Stimulated activated CD8-positive, alpha-beta memory T cell treated with anti-CD3 and anti-CD28 coated beads, Interleukin-12 subunit alpha, Interleukin-12 subunit beta, amount 100 ng/mL, for 24 hours (primary cell): ENCODE measurements around the gene CDH12.
"Not testable (repeated sequence)": the region's sequence is repeated elsewhere in the genome, so short reads cannot be mapped to it uniquely, and the experiment has no call there.

Experiments
- DNase-seq: peaks from one replicate; pipeline ENCODE4 v3.0.0-alpha.2; 2020; ENCODE audit errors: extremely low read depth

CDH12 gene

DNA sequence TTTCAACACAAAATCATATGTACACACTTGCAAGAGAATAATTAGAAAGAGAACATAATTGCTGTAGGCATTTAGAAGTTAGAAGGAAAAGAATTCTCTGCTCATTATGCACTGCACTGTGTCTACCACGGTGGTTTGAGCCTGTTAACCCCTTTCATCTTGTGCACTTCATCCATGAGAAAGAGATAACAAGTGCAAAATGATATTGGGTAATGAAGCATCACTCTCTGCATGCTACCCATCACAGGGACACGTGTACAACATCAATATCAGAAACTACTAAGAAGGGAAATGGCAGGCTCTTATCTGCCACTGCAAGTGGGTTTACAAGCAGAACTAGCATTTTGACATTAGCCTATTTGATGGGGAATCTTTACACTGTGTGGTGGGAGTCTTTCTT, 202.6 kb downstream of the CDH12 start:
- no peak for DNase-seq

GRCh38 chr5:22649074-22649473, 204.1 kb downstream of the CDH12 start:
- DNase-seq: no peak

DNA sequence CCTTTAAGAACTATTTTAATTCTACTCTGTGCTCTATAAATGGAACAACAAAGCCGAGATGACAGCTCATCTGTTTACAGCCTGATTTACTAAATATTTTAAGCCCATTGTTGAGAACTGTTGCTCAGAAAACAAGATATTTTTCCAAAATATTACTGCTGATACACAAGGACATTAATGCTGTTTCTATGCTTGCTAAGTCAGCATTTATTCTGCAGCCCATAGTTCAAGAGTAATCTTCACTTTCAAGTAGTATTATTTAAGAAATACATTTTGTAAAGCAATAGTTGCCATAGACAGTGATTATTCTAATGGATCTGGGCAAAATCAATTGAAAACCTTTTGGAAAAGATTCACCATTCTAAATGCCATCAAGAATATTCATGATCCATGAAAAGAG, 208.3 kb downstream of the CDH12 start:
- DNase-seq: no peak

DNA sequence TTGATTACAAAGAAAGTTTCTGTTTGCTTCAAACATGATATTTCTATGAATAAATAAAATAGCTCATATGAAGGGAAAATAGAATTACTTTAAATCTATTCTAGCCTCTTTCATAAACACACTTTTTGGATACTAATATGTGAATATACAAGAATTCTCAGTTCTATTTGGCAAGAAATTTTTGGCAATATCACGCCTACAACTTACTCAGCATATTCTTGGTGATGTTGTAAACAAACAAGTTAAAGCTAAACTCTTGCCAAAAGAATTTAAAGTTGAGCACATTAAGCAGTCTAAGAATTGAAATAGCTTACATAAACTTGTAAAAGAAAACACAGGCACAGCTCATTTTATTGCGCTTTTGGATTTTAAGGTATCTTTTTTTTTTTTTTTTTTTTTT, 209.8 kb downstream of the CDH12 start:
- no peak for DNase-seq

DNA sequence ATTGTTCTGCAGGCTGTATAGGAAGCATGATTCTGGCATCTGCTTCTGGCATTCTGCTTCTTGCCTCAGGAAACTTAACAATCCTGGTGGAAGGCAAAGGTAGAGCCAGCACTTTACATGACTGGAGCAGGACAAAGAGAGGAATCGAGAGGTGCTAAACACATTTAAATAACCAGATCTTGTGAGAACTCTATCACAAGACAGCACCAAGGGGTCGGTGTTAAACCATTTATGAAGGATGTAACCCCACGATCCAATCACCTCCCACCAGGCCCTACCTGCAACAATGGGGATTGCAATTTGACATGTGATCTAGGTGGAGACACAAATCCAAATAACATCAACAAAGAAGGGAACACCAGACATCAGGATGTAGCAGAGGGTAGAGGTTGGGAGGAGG, 221.5 kb downstream of the CDH12 start:
- no peak for DNase-seq

GRCh38 chr5:22627029-22627428, 226.1 kb downstream of the CDH12 start:
- no peak for DNase-seq

- DNase-seq: no peak
Measured at GRCh38 chr5:22625451-22625850, 227.7 kb downstream of the CDH12 start.

- no peak for DNase-seq
Measured at GRCh38 chr5:22621084-22621483, 232.1 kb downstream of the CDH12 start.

DNA sequence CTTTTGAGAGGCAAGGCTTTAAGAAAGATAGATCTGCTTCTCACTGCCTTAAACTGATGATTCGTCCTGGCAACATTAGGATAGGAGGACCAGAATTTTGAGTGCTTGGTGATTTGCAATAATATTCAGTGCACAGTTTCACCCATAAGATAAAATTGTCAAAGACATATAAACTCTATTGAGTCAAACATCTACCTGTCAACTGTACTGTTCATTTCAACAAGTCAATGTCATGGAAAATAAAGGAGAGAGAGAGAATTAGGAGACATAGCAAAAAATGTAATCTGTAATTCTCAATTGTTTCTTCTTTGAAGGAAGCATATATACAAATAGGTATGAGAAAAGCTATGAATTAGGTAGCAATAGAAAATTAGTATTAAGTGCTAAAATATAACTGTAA, 237.2 kb downstream of the CDH12 start:
- DNase-seq: no peak

GRCh38 chr5:22614486-22615094, 238.6 kb downstream of the CDH12 start:
- no peak for DNase-seq

DNA sequence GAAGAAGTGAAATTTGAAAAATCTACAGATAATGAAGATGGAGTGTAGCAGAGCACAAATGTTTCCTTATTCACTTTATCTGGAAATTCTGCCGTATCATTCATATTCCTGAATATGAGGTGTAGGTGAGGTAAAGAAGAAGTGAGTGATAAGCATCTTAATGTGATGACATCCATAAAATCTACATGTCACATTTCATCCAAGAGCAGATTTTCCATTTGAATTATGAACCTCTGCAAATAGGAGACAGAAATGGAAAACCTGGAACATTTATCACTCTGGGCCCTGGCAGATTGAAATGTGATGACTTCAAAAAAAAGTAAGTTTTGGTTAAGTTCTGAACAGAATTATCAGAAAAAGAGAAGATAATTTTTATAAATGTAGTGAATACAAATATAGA, 240.2 kb downstream of the CDH12 start:
- no peak for DNase-seq

- DNase-seq: no peak
Measured at GRCh38 chr5:22611327-22611726, 241.8 kb downstream of the CDH12 start.

GRCh38 chr5:22607498-22607897, 245.6 kb downstream of the CDH12 start:
- DNase-seq: not testable (repeated sequence)

DNA sequence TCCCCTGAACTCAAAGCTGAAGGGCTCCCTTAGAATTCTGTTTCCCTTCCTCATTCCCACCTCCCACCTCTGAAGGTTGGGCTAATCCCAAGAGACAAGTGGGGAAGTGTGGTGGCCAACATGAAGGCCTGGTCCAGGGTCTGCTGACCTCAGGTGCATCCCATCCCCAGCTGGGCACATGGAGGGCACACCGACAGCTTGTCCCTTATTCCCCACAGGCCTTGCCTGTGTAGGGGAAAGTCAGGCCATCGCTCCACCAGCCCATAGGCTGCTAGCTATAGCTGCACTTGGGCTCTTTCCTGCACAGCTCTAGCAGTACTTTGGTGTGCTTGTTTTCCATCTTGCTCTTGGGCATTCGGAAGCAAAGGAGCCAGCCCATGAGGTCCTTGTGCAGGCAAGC, 247.7 kb downstream of the CDH12 start:
- DNase-seq: no peak

GRCh38 chr5:22604711-22605110, 248.4 kb downstream of the CDH12 start:
- no peak for DNase-seq

GRCh38 chr5:22598796-22599195, 254.3 kb downstream of the CDH12 start:
- DNase-seq: no peak

GRCh38 chr5:22596404-22596970, 256.7 kb downstream of the CDH12 start:
- no peak for DNase-seq

DNA sequence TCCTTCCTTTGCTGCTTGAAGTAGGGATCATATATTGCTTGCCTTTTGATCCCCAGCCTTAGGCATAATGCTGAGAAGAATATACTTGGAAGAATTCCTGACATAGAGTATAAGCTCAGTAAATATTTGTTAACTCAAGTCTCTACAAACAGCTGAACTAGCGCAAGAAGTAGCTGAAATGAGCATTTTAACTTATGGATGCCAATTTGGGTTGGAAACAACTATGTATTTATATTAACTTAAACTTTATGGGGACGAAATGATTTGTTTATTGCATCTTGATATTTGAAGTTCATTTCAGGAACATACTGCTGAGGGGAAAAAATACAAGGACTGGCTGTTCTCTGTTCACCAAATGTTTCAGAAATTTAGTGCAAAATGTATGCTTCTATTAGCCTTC, 258.7 kb downstream of the CDH12 start:
- no peak for DNase-seq

DNA sequence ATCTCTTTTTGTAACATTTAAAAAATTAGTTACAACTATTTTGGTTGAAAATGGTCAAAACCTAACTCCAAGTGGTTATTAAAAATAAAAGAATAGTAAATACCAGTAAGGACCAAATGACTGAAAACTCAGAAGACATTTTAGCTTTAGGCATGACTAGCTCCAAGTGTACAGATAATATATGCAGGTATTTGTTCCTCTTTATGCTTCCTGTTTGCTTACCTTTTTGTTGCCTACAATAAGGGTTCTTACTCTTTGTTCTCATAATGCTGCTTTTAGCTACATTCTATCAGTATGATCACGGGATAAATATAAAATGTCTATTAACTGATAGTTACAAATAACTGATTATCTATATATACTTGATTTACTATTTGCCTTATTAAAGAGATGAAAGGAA, 259.6 kb downstream of the CDH12 start:
- no peak for DNase-seq

GRCh38 chr5:22591461-22591860, 261.7 kb downstream of the CDH12 start:
- DNase-seq: no peak

DNA sequence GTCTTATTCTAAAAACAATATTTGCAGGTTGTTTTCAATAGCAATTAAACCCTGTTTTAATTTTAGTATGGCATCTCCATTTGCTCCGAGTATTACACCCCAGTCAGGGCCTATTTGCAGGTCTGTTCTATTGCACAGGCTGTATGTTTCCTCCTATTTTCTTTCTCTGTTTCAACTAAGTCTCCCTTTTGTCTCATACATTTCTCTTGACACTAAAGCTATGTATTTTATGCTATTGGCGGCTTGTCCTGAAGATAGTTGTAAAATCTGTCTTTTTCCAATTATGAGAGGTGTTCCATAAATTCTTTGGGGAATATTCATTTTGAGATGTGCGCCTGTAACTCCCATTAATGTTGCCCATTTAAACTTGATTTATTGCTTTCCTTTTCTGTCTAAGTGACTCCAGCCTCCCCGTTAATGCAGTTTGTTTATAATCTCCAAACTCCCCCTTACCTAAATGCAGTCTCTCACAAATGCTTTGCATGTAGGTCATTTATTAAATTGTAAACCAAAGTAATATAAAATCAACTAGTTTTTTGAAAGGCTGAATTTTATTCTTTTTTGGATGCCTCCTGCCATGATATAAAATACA, 262.4 kb downstream of the CDH12 start:
- DNase-seq: no peak

DNA sequence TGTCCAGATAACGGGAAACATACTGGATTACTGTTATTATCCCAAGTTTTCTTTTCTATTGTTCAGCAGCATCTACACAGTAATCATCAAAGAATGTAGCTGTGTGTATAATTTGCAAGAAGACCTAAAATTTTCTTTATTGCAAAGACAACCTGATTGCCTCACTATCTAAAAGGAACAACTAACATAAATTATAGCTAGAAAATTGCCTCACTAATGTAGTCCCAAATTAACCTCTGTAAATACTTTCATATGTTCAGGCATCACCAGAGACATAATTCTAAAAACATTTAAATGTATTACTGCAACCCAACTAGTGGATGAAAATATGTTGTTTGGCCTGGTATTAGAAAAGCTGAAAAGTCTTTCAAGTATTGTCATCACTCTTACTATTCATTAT, 275.4 kb downstream of the CDH12 start:
- no peak for DNase-seq

DNA sequence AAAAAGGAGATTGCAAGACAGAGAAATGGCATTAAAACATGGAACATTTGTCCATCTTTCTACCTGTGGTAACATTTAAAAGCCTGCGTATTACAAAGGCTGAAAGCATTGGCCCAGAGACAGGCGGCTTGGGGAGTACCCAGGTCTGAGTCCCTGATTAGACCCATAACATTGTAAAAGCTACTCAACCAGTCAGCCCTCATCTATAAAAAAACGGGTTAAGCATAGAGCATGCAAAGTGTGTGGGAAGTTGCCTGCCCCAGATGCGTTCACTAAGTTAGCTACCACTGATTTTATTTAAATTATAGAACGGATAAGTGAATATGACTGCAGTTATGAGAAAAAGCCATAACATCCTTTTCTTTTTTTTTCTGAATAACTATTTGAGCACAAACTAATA, 276.1 kb downstream of the CDH12 start:
- no peak for DNase-seq

DNA sequence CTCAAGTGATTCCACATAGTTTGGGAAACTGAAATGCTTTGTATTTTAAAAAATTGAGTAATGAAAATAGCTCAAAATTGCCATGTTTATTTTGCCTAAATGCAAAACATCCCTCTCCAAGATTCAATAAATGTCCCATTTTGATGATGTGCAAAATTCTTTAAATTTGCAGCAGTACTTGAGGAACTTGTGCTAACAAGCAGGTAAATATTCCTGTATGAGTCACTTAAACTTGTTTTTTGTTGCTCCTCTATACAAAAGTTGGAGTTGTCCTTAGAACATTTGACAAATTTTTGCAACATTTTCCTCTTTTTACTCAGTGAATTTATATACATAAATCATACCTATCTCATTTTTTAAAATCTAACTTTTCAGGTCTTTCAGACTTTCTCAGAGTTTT, 280.2 kb downstream of the CDH12 start:
- DNase-seq: no peak
